ENCODE results near the gene PCGF1.
"Not testable (repeated sequence)": the region's sequence is repeated elsewhere in the genome, so short reads cannot be mapped to it uniquely, and the experiment has no call there.

- TF ChIP-seq, protein P1, sequence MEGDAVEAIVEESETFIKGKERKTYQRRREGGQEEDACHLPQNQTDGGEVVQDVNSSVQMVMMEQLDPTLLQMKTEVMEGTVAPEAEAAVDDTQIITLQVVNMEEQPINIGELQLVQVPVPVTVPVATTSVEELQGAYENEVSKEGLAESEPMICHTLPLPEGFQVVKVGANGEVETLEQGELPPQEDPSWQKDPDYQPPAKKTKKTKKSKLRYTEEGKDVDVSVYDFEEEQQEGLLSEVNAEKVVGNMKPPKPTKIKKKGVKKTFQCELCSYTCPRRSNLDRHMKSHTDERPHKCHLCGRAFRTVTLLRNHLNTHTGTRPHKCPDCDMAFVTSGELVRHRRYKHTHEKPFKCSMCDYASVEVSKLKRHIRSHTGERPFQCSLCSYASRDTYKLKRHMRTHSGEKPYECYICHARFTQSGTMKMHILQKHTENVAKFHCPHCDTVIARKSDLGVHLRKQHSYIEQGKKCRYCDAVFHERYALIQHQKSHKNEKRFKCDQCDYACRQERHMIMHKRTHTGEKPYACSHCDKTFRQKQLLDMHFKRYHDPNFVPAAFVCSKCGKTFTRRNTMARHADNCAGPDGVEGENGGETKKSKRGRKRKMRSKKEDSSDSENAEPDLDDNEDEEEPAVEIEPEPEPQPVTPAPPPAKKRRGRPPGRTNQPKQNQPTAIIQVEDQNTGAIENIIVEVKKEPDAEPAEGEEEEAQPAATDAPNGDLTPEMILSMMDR (IDR thresholded peaks at IDR 0.05; ENCODE audit: low read depth, low read length, missing input control), result not testable (repeated sequence)
- not testable (repeated sequence) for TF ChIP-seq JUND (IDR thresholded peaks at IDR 0.05); HNF4G (IDR thresholded peaks at IDR 0.05); YY1 (IDR thresholded peaks at IDR 0.05); MAX (IDR thresholded peaks at IDR 0.05); TAF1 (conservative IDR thresholded peaks at IDR 0.05); SP1 (IDR thresholded peaks at IDR 0.05); RAD21 (IDR thresholded peaks at IDR 0.05)
- TF ChIP-seq, protein P2, sequence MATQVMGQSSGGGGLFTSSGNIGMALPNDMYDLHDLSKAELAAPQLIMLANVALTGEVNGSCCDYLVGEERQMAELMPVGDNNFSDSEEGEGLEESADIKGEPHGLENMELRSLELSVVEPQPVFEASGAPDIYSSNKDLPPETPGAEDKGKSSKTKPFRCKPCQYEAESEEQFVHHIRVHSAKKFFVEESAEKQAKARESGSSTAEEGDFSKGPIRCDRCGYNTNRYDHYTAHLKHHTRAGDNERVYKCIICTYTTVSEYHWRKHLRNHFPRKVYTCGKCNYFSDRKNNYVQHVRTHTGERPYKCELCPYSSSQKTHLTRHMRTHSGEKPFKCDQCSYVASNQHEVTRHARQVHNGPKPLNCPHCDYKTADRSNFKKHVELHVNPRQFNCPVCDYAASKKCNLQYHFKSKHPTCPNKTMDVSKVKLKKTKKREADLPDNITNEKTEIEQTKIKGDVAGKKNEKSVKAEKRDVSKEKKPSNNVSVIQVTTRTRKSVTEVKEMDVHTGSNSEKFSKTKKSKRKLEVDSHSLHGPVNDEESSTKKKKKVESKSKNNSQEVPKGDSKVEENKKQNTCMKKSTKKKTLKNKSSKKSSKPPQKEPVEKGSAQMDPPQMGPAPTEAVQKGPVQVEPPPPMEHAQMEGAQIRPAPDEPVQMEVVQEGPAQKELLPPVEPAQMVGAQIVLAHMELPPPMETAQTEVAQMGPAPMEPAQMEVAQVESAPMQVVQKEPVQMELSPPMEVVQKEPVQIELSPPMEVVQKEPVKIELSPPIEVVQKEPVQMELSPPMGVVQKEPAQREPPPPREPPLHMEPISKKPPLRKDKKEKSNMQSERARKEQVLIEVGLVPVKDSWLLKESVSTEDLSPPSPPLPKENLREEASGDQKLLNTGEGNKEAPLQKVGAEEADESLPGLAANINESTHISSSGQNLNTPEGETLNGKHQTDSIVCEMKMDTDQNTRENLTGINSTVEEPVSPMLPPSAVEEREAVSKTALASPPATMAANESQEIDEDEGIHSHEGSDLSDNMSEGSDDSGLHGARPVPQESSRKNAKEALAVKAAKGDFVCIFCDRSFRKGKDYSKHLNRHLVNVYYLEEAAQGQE (IDR thresholded peaks at IDR 0.05), result not testable (repeated sequence)
Observed at GRCh38 chr2:74460187-74460586, 47.3 kb downstream of the PCGF1 start.
